ENCODE results near the gene CPNE5. TPM values are rescaled to one million over a fixed set of nuclear protein-coding genes. Genes with fewer than 3 reads are reported as not detected.

CPNE5 gene
- total RNA-seq, 1 donor from 2014 or later: 6.6 TPM

DNA sequence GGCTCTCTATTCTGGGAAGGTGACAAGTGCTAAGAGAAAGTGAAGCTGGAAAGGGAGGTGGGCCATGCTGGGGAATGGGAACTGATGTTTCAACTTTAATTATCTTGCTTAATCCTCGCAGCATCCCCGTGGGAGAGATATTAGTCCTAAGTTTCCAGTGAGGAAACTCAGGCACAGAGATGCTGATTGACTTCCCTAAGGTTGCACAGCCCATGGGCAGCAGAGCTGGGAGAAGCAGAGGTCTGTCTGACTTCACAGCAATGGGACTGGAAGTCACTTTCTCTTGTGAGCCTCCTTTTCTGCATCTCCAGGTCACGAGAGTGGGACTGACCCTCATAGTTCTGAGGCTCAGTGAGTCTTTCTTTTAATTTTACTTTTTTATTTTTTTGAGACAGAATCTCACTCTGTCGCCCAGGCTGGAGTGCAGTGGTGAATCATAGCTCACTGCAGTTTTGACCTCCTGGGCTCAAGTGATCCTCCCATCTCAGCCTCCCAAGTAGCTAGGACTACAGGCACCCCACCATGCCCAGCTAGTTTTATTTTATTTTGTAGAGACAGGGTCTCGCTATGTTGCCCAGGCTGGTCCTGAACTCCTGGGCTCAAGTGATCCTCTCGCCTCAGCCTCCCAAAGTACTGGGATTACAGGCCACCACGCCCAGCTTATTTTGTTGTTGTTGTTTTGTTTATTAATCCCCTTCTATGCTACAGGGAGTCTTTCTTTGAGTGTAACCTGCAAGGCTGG lies 139.0 kb downstream of the CPNE5 start:
- no peaks in the 10 kb centered on the region for H3K9me3 ChIP-seq
- DNase-seq (ENCODE audit: extremely low spot score in 2 of 2): no peak
- H3K27ac ChIP-seq: no peak overlapping the region
- H3K27me3 ChIP-seq: no peaks in the 10 kb centered on the region
- intact Hi-C loops (cut with DNase I): no loop called here
- TF ChIP-seq, protein P1, sequence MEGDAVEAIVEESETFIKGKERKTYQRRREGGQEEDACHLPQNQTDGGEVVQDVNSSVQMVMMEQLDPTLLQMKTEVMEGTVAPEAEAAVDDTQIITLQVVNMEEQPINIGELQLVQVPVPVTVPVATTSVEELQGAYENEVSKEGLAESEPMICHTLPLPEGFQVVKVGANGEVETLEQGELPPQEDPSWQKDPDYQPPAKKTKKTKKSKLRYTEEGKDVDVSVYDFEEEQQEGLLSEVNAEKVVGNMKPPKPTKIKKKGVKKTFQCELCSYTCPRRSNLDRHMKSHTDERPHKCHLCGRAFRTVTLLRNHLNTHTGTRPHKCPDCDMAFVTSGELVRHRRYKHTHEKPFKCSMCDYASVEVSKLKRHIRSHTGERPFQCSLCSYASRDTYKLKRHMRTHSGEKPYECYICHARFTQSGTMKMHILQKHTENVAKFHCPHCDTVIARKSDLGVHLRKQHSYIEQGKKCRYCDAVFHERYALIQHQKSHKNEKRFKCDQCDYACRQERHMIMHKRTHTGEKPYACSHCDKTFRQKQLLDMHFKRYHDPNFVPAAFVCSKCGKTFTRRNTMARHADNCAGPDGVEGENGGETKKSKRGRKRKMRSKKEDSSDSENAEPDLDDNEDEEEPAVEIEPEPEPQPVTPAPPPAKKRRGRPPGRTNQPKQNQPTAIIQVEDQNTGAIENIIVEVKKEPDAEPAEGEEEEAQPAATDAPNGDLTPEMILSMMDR (IDR thresholded peaks at IDR 0.05): no peak
- no peak for TF ChIP-seq POLR2A (IDR thresholded peaks at IDR 0.05)
- no peak for TF ChIP-seq POLR2AphosphoS5 (IDR thresholded peaks at IDR 0.05; ENCODE audit: insufficient read depth in 1 of 2, low read depth in 1 of 2)
- H3K36me3 ChIP-seq: no peaks in the 10 kb centered on the region
- no peak overlapping the region for H3K4me3 ChIP-seq
- no peaks in the 10 kb centered on the region for H3K4me1 ChIP-seq

DNA sequence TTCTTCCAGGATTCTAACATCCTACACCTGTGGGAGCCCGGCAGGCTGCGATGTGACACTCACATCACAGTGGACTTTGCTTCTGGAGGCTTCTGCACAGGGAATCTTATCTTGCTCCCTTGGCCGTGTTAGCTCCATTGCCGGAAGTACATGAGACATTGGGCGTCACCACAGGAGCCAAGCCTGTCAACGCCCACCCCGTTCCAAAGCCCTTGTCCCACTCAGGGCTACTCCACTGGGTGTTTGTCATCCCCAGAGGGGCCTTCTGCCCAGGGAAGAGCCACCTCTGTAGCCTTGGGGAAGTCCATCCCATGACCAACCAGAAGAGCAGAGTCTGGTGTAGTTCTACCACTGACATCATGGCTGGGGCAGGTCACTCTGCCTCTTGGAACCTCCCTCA lies 139.9 kb downstream of the CPNE5 start:
- TF ChIP-seq POLR2A (IDR thresholded peaks at IDR 0.05) (no peak), POLR2AphosphoS5 (IDR thresholded peaks at IDR 0.05; ENCODE audit: insufficient read depth in 1 of 2, low read depth in 1 of 2) (no peak)
- TF ChIP-seq, protein P1 (IDR thresholded peaks at IDR 0.05): no peak
- intact Hi-C loops (cut with DNase I): no loop called here

GRCh38 chr6:36698871-36699271 lies 140.4 kb downstream of the CPNE5 start:
- no peaks in the 10 kb centered on the region for H3K4me1 ChIP-seq
- DNase-seq (ENCODE audit: extremely low spot score in 2 of 2): no peak
- intact Hi-C loops (cut with DNase I): no loop called here
- H3K9me3 ChIP-seq: no peaks in the 10 kb centered on the region
- no peaks in the 10 kb centered on the region for H3K27me3 ChIP-seq
- TF ChIP-seq POLR2AphosphoS5 (IDR thresholded peaks at IDR 0.05; ENCODE audit: insufficient read depth in 1 of 2, low read depth in 1 of 2) (no peak), POLR2A (IDR thresholded peaks at IDR 0.05) (no peak)
- TF ChIP-seq, protein P1 (IDR thresholded peaks at IDR 0.05): no peak
- no peaks in the 10 kb centered on the region for H3K36me3 ChIP-seq
- no peak overlapping the region for H3K4me3 ChIP-seq
- no peak overlapping the region for H3K27ac ChIP-seq

More for the DNA sequence above, 139.9 kb downstream of the CPNE5 start:
- Histone ChIP-seq H3K36me3 (no peaks in the 10 kb centered on the region), H3K9me3 (no peaks in the 10 kb centered on the region), H3K27me3 (no peaks in the 10 kb centered on the region), H3K27ac (no peak overlapping the region), H3K4me1 (no peaks in the 10 kb centered on the region), H3K4me3 (no peak overlapping the region)
- no peak for DNase-seq (ENCODE audit: extremely low spot score in 2 of 2)

GRCh38 chr6:36698196-36698595 lies 141.0 kb downstream of the CPNE5 start:
- H3K27me3 ChIP-seq: no peaks in the 10 kb centered on the region
- no peak overlapping the region for H3K27ac ChIP-seq
- intact Hi-C loops (cut with DNase I): no loop called here
- no peaks in the 10 kb centered on the region for H3K9me3 ChIP-seq
- H3K4me1 ChIP-seq: no peaks in the 10 kb centered on the region
- no peaks in the 10 kb centered on the region for H3K36me3 ChIP-seq
- TF ChIP-seq, protein P1 (IDR thresholded peaks at IDR 0.05): no peak
- TF ChIP-seq POLR2AphosphoS5 (IDR thresholded peaks at IDR 0.05; ENCODE audit: insufficient read depth in 1 of 2, low read depth in 1 of 2) (no peak), POLR2A (IDR thresholded peaks at IDR 0.05) (no peak)
- DNase-seq (ENCODE audit: extremely low spot score in 2 of 2): no peak
- H3K4me3 ChIP-seq: no peak overlapping the region

DNA sequence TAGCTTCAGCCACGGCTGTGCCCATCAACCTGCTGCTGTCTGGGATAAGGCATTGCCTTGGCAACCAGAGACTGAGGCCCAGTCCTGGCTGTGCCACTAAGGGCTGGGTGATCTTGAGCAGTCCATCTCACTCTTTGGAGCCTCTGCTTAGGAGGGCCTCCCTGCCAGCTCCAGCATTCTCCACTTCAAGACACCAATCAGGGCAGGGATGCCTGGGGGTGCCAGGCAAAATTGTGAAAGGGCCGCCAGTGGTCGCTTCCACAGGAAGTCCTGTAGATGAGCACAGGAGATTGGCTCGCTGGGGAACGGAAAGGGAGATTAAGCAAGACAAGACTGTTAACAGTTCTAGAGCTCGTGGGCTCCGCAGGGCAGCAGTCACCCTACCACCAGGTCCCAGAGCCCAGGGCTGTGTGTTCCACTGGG lies 141.8 kb downstream of the CPNE5 start, which contains the start of gene RAB44:
Gene RAB44, plus strand, starts transcription at position 346 of the 423 bp plus-strand sequence. CDS start 6,410 bp downstream, outside the sequence.
- Histone ChIP-seq H3K9me3 (no peaks in the 10 kb centered on the region), H3K36me3 (no peaks in the 10 kb centered on the region), H3K4me3 (no peak within 1 kb of the TSS), H3K27me3 (no peaks in the 10 kb centered on the region), H3K4me1 (peaks cover 6% of the 10 kb centered on the region), H3K27ac (no peak within 1 kb of the TSS)
- TF ChIP-seq, protein P1 (IDR thresholded peaks at IDR 0.05): no peak
- TF ChIP-seq POLR2AphosphoS5 (IDR thresholded peaks at IDR 0.05; ENCODE audit: insufficient read depth in 1 of 2, low read depth in 1 of 2) (no peak), POLR2A (IDR thresholded peaks at IDR 0.05) (no peak)
- DNase-seq (ENCODE audit: extremely low spot score in 2 of 2): no peak
- intact Hi-C loops (cut with DNase I): no loop called here

Data from vagina (tissue), 2 donors.